ENCODE measurements around the gene DCAF4. TPM values are rescaled to one million over a fixed set of nuclear protein-coding genes. Genes with fewer than 3 reads are reported as not detected.
A peak's percentile ranks its signal among the peaks of the same experiment; 100 is the strongest.

DCAF4 gene
- total RNA-seq, 2 experiments from 2014 or later: 17.3 to 23.1 TPM

DNA sequence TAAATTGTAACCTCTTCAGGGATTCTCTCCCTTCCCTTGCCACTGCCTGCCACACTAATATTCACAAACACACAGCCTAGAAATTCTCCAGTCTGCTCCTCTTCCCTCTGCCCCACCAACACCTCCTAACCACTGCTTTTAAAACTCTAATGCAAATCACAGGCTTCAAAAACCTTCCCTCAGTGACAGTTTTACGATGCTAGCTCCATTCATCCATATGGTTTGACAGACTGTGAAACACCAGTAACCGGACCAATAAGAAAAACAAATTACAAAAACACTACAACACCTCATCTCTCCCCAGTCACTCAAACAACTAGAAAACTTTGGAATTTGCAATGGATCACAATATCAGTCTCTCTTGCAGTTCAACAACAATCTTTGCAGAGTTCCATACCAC is 38.1 kb upstream of the DCAF4 start:
- CTCF ChIA-PET: interaction anchor here (1.4 to 2.4 kb wide), 2 partner anchors 17 to 371 kb away, joined by 3 to 10 read pairs; no protein-coding TSS in a partner anchor
- H3K27me3 Mint-ChIP-seq: peaks cover 50% of the 10 kb centered on the region
- ATAC-seq: no peak
- H3K36me3 Mint-ChIP-seq: peaks cover 12% of the 10 kb centered on the region
- no peak overlapping the region for H3K4me3 Mint-ChIP-seq
- no peak for DNase-seq
- H3K9me3 Mint-ChIP-seq (ENCODE audit: low read depth): peaks cover 3% of the 10 kb centered on the region
- peaks cover 34% of the 10 kb centered on the region for H3K4me1 Mint-ChIP-seq
- no peak overlapping the region for H3K27ac Mint-ChIP-seq

DNA sequence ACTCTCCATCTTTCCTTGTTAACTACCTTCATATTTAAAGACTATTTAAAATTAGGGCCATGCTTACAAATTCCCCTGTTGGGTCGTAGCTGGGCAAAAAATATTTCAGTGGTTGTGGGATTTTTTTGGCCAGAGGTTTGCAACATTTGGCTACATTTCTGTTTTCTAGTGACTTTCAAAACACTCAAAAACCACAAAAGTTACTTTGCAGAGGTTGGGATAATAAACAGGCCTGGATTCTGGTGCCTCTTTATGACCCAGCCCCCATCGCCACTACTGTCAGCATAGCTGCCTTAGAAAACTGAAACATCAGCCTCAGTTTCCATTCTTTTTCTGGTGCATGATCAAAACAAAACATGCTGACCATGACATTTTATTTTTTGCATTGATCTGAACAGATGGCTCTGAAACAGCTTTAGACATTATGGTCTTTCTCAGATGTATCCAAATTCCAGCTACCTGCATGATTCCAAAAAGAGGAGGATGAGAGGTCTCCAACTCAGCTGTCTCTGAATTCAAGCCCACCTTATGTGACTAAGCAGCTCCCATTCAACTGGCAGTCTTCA is 37.5 kb upstream of the DCAF4 start:
- Mint-ChIP-seq H3K4me1 (peaks cover 29% of the 10 kb centered on the region), H3K27me3 (peaks cover 51% of the 10 kb centered on the region), H3K4me3 (no peak overlapping the region), H3K36me3 (peaks cover 12% of the 10 kb centered on the region), H3K27ac (no peak overlapping the region), H3K9me3 (ENCODE audit: low read depth) (peaks cover 3% of the 10 kb centered on the region)
- no peak for ATAC-seq
- no peak for DNase-seq
- CTCF ChIA-PET: interaction anchor here (2.4 kb wide), 1 partner anchor 16 kb away, joined by 10 read pairs; no protein-coding TSS in a partner anchor

DNA sequence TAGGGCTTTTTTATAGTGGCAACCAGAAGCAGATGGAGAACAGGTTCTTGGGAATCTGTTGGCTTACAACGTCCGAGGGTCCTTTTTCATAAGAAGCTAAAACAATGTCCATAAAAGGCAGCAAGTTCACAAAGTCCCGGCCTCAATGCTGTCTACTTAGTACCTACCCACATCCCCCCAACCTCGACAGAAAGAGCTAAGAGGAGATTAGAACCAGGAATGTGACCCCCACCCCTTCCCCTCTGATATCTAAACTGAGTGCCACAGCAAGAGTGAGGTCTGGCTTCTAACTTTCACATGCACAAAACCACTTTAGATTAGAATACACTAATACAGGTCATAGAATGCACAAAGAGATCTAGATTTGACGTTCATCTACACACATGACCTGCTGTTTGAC is 36.9 kb upstream of the DCAF4 start:
- Mint-ChIP-seq H3K9me3 (ENCODE audit: low read depth) (peaks cover 3% of the 10 kb centered on the region), H3K27ac (no peak overlapping the region), H3K4me1 (peaks cover 28% of the 10 kb centered on the region), H3K4me3 (no peak overlapping the region), H3K27me3 (peaks cover 57% of the 10 kb centered on the region), H3K36me3 (peaks cover 9% of the 10 kb centered on the region)
- CTCF ChIA-PET: no interaction called here
- ATAC-seq (no peak), DNase-seq (no peak)

DNA sequence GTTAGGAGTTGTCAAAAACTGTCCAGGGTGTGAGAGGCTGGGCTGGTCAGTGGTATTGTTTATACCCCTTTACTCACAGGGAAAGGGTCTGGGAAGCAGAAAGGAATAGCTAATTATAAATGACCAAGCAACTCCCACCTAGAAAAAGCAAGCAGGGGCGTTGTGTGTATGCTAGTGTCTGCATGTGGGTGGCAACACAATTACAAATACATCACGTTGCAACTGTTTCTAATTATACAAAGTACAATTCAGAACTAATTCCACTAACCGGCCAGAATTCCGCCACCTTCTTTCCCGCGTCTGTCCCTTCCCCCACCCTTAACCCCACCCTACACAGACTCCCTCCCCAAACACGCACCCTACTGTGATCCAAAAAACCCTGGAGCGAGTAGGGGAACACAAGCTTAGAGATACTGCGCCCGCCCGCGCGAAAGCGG is 34.6 kb upstream of the DCAF4 start:
- CTCF ChIA-PET: interaction anchor here (0.6 to 5.7 kb wide), 3 partner anchors 154 to 375 kb away, joined by 4 to 69 read pairs (median 6); no protein-coding TSS in a partner anchor
- ATAC-seq: no peak
- no peak overlapping the region for H3K27ac Mint-ChIP-seq

DNA sequence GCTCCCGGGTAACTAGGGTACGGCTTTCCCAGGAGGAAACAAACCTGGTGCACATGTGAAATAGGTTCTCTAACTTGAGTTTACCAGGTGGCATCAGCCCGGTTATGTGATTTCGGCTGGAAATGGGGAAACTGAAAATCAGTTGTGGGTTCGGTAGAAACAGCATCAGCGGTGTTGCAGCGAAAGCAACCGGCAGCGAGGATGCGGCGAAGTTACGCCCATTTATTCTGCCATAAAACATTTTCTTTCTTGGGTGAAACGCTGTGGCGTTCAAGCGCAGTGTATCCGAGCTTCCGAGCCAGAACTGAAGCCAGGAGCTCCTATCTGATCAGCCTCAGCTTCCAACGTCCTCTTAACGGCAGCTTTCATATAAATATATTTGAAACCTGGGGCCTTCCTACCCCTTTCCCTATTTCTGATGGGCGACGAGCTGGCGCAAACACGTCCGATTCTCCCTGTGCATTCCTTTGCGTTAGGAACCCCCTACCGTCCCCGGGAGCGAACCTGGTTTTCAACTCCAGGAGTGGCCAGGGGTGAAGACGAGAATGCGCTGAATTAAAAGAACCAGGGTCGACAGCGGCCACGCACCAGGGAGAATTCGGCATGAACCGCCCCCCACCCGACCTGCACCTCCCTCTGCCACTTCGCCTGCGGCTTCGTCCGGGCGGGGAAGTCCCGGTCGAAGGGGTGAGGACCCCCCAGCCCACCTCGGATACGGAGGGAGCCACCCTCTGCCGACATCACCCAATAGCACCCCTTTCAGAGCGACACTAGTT is 34.0 kb upstream of the DCAF4 start:
- DNase-seq (peak; percentile 62), ATAC-seq (no peak)
- H3K36me3 Mint-ChIP-seq: peaks cover 5% of the 10 kb centered on the region
- H3K4me1 Mint-ChIP-seq: peaks cover 34% of the 10 kb centered on the region
- CTCF ChIA-PET: interaction anchor here (0.6 to 5.7 kb wide), 4 partner anchors 12 to 376 kb away, joined by 4 to 69 read pairs (median 20); no protein-coding TSS in a partner anchor
- H3K27me3 Mint-ChIP-seq: peaks cover 69% of the 10 kb centered on the region
- H3K27ac Mint-ChIP-seq: peak overlapping the region; percentile 80
- H3K9me3 Mint-ChIP-seq (ENCODE audit: low read depth): no peaks in the 10 kb centered on the region
- peak overlapping the region; percentile 83 for H3K4me3 Mint-ChIP-seq

More for the DNA sequence above, 34.6 kb upstream of the DCAF4 start:
- peaks cover 34% of the 10 kb centered on the region for H3K4me1 Mint-ChIP-seq
- peaks cover 67% of the 10 kb centered on the region for H3K27me3 Mint-ChIP-seq
- DNase-seq: no peak
- H3K9me3 Mint-ChIP-seq (ENCODE audit: low read depth): no peaks in the 10 kb centered on the region
- H3K4me3 Mint-ChIP-seq: peak overlapping the region; percentile 83
- H3K36me3 Mint-ChIP-seq: peaks cover 5% of the 10 kb centered on the region

DNA sequence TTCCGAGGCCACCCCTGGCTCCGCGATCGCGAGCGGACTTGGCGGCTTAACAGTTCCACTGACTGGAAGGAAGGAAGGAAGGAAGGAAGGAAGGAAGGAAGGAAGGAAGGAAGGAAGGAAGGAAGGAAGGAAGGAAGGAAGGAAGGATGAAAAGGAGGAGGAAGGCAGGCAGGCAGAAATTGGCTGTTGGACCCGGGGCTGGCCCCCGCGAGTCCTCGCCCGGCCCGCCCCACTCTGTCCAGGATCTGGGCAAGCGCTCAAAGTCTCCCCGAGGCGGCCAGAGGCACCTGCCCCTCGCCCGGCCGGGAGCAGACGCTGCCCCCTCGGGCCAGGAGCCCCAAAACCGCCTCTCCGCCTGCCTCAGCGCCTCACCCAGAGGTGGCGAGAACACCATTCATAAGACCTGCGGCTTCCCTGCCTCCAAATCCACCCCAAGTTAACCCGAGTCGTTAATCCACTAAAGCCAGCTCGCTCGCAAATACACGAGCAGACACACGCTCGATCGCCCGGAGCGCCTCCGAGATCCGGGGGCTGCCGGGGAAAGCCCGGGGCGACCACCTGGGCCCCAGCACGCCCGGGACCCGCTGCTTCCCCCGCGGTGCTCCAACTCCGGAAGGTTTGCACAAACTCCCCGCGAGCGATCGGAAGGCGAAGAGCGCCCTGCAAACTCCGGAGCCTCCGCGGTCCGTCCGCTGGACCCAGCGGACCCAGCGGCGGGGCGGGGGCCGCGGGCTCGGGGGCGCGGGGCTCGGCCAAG is 33.2 kb upstream of the DCAF4 start:
- Mint-ChIP-seq H3K4me1 (peaks cover 33% of the 10 kb centered on the region), H3K27me3 (peaks cover 68% of the 10 kb centered on the region), H3K27ac (peak overlapping the region; percentile 80), H3K9me3 (ENCODE audit: low read depth) (no peaks in the 10 kb centered on the region), H3K4me3 (peak overlapping the region; percentile 83), H3K36me3 (peaks cover 3% of the 10 kb centered on the region)
- ATAC-seq: peak; percentile 24
- DNase-seq: peak; percentile 59
- CTCF ChIA-PET: interaction anchor here (2.9 to 5.7 kb wide), 3 partner anchors 9 to 377 kb away, joined by 16 to 69 read pairs (median 35); no protein-coding TSS in a partner anchor

DNA sequence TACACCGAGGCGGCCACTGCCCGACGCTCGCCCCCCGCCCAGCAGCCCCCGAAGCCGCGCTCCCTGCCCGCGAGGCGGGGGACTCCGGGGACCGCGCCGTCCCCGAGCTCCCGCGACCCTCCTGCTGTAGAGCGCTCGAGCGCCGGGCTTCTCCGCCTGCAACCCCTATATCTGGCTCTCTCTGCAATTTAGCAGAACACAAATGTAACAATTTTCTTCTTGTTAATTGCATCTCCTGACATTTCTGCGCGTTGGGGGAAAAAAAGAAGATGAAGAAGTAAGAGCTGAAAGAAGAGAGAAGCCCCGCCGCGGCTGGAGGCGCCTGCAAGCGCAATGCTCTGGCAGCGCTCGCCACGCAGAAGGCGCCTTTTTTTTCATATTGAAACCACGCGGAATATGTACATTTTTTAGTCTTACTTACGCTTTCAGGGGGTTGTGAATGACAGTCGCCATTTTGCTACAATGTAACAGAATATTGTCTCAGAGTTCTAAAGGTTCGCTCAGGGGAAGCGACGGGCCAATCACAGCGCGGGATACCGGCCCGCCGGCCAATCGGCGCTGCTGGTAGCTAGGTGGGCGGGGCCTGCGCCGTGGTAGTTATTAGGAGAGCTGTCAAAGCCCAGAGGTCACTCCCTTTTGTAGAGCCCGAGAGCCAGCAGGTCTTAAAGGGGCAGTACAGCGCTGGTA is 32.5 kb upstream of the DCAF4 start, which contains the start of gene DPF3:
Gene DPF3 (minus strand): TSS at position 466 of the 687 bp plus-strand sequence. CDS start 13 bp downstream, at position 453.
- Mint-ChIP-seq H3K27me3 (peaks cover 66% of the 10 kb centered on the region), H3K27ac (peak within 1 kb of the TSS; percentile 51), H3K4me3 (peak within 1 kb of the TSS; percentile 83), H3K36me3 (no peaks in the 10 kb centered on the region), H3K9me3 (ENCODE audit: low read depth) (no peaks in the 10 kb centered on the region), H3K4me1 (peaks cover 27% of the 10 kb centered on the region)
- CTCF ChIA-PET: interaction anchor here (0.6 to 5.7 kb wide), 9 partner anchors 9 to 416 kb away, joined by 3 to 69 read pairs (median 3); no protein-coding TSS in a partner anchor
- DNase-seq (peak; percentile 98), ATAC-seq (peak; percentile 98)

DNA sequence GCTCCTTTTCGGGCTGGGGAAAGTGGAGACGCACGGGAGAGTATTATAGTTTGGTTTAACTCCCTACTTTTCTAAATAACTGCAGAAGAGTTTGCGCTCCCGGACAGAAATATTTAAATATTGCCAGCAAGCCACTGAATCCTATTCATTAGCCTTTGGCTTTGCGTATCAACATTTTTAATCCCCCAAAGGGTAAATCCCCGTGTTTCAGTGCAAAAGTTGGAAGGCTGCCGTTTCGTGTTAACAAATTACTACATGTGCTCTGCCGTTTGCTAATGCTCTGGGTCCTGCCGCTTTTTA is 32.0 kb upstream of the DCAF4 start:
- CTCF ChIA-PET: interaction anchor here (0.6 to 5.7 kb wide), 9 partner anchors 10 to 417 kb away, joined by 3 to 69 read pairs (median 3); no protein-coding TSS in a partner anchor
- ATAC-seq (no peak), DNase-seq (no peak)
- H3K27ac Mint-ChIP-seq: peak overlapping the region; percentile 18
- H3K27me3 Mint-ChIP-seq: peaks cover 68% of the 10 kb centered on the region
- H3K4me3 Mint-ChIP-seq: peak overlapping the region; percentile 83
- no peaks in the 10 kb centered on the region for H3K36me3 Mint-ChIP-seq
- peaks cover 24% of the 10 kb centered on the region for H3K4me1 Mint-ChIP-seq
- H3K9me3 Mint-ChIP-seq (ENCODE audit: low read depth): no peaks in the 10 kb centered on the region

DNA sequence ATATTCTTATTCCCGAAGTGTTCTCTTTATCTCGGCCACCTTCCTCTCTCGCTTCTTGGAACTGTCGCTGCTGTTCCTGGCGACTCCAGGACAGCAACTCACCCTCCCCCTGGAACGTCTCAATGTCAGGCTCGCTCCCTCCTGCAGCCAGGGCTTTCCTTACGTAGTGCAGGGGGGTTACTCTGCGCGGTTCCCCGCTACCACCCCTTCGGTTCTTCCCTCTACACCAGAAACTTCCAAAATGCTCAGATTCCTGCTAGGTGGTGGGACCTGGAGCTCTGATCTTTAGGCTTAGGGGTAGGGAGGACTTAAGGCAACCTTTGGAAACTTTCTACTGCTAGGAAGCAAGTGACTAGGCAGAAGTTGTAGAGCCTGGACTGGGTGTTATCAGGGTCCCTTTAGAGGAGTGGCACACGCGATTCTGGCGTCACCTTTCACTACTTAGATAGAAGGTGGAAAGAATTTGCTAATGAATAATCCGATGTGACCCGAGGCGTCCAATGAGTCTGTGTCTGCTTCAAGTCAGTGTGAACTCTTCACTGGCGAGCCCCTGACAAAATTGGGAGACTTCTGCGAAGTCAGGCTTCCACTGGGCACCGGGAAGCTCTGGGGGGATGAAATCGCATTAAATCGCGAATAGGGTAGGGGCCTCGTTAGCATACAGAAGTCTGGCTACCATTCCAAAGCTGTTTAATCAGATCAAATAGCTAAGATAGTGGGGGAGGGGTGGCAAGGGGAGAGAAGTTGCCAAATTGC is 31.5 kb upstream of the DCAF4 start:
- Mint-ChIP-seq H3K36me3 (no peaks in the 10 kb centered on the region), H3K9me3 (ENCODE audit: low read depth) (no peaks in the 10 kb centered on the region), H3K27ac (peak overlapping the region; percentile 18), H3K4me1 (peaks cover 24% of the 10 kb centered on the region), H3K4me3 (peak overlapping the region; percentile 83), H3K27me3 (peaks cover 66% of the 10 kb centered on the region)
- no peak for DNase-seq
- CTCF ChIA-PET: interaction anchor here (0.6 to 5.7 kb wide), 9 partner anchors 10 to 417 kb away, joined by 3 to 69 read pairs (median 3); no protein-coding TSS in a partner anchor
- no peak for ATAC-seq

DNA sequence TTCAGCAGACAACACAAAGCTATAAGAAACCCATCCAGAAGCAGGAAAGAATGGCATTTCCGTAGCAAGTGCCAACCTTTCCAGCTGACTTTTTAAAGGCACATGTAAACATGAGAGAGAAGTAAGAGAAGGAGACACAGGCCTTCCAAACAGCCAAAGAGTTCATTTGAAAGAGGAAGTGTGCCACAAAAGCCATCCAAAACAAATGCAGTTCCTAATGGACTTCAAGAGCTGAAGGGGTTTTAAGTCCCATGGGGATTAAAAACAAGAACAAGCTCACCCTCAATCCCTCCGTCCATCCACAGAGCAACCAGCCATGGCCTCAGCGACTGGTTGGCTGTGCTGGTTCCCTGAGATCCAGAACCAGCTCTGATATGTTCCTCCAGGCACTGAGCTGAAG is 27.8 kb upstream of the DCAF4 start:
- no peaks in the 10 kb centered on the region for H3K36me3 Mint-ChIP-seq
- DNase-seq (no peak), ATAC-seq (no peak)
- no peak overlapping the region for H3K27ac Mint-ChIP-seq
- no peak overlapping the region for H3K4me3 Mint-ChIP-seq
- CTCF ChIA-PET: interaction anchor here (1.0 to 3.1 kb wide), 2 partner anchors 11 to 382 kb away, joined by 4 to 20 read pairs; no protein-coding TSS in a partner anchor
- peaks cover 13% of the 10 kb centered on the region for H3K4me1 Mint-ChIP-seq
- H3K27me3 Mint-ChIP-seq: peaks cover 62% of the 10 kb centered on the region
- no peaks in the 10 kb centered on the region for H3K9me3 Mint-ChIP-seq (ENCODE audit: low read depth)

DNA sequence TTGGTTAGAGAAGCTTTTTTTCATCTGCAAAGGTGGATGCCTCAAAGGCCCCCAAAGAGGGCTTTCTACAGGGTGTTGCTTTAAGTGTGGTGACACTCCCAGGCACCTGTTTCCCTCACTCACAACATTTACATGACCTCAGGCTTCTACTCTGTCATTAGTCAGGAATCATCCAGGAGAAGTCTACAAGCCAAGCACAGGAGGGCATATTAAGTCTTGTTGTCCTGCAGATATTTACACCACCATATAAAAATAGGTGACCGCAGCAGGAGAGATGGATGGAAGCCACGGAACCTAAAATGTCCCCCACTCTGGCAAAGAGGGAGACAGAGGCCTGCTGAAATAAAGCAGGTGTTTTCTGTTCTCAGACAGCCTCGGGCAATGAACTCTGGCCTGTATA is 24.9 kb upstream of the DCAF4 start:
- Mint-ChIP-seq H3K4me3 (no peak overlapping the region), H3K4me1 (peaks cover 8% of the 10 kb centered on the region), H3K9me3 (ENCODE audit: low read depth) (no peaks in the 10 kb centered on the region), H3K36me3 (no peaks in the 10 kb centered on the region), H3K27me3 (peaks cover 51% of the 10 kb centered on the region), H3K27ac (no peak overlapping the region)
- DNase-seq: no peak
- CTCF ChIA-PET: no interaction called here
- no peak for ATAC-seq
